GM18907 (cell line): Measurements from ENCODE around the gene CDV3.

Experiments used
- ATAC-seq: cut with Tn5 transposase; IDR thresholded peaks from one replicate; pipeline ENCODE4 v1.9.1; 2021; ENCODE audit warnings: mild to moderate bottlenecking, moderate library complexity; ENCODE audit not compliant: unreplicated experiment

Gene CDV3

GRCh38 chr3:133568294-133569014 lies 5.0 kb upstream of the CDV3 start:
- ATAC-seq, result no peak

GRCh38 chr3:133570139-133570936 lies 3.1 kb upstream of the CDV3 start:
- ATAC-seq, result no peak

GRCh38 chr3:133570937-133571320 lies 2.6 kb upstream of the CDV3 start:
- ATAC-seq, result no peak

GRCh38 chr3:133572158-133573053 lies 1.1 kb upstream of the CDV3 start:
- peak; percentile 24 for ATAC-seq

- ATAC-seq, result peak; percentile 83
These were observed 345 bp upstream of the CDV3 start for GRCh38 chr3:133573054-133573628.

GRCh38 chr3:133574260-133574881 lies 885 bp downstream of the CDV3 start:
- peak; percentile 39 for ATAC-seq

GRCh38 chr3:133575086-133575485 lies 1.6 kb downstream of the CDV3 start:
- ATAC-seq, result no peak

- ATAC-seq, result no peak
These were observed 2.7 kb downstream of the CDV3 start for GRCh38 chr3:133576169-133576568.

GRCh38 chr3:133578548-133579191 lies 5.2 kb downstream of the CDV3 start:
- no peak for ATAC-seq

GRCh38 chr3:133583396-133583795 lies 9.9 kb downstream of the CDV3 start:
- no peak for ATAC-seq

GRCh38 chr3:133588035-133588434 lies 14.5 kb downstream of the CDV3 start:
- ATAC-seq, result no peak

- ATAC-seq, result no peak
These were observed 15.4 kb downstream of the CDV3 start for GRCh38 chr3:133588784-133589465.

GRCh38 chr3:133589503-133589902 lies 16.0 kb downstream of the CDV3 start:
- ATAC-seq, result no peak

- ATAC-seq, result no peak
These were observed 17.8 kb downstream of the CDV3 start for GRCh38 chr3:133591271-133591742.

- ATAC-seq, result no peak
These were observed 19.4 kb downstream of the CDV3 start for GRCh38 chr3:133592843-133593242.

GRCh38 chr3:133593243-133593642 lies 19.8 kb downstream of the CDV3 start:
- ATAC-seq, result no peak

- no peak for ATAC-seq
These were observed 21.9 kb downstream of the CDV3 start for GRCh38 chr3:133595341-133595740.

GRCh38 chr3:133598405-133598804 lies 24.9 kb downstream of the CDV3 start:
- ATAC-seq, result no peak

- ATAC-seq, result no peak
These were observed 25.8 kb downstream of the CDV3 start for GRCh38 chr3:133599280-133599679.
